ENCODE data around the gene ZSCAN29.

ZSCAN29 gene

DNA sequence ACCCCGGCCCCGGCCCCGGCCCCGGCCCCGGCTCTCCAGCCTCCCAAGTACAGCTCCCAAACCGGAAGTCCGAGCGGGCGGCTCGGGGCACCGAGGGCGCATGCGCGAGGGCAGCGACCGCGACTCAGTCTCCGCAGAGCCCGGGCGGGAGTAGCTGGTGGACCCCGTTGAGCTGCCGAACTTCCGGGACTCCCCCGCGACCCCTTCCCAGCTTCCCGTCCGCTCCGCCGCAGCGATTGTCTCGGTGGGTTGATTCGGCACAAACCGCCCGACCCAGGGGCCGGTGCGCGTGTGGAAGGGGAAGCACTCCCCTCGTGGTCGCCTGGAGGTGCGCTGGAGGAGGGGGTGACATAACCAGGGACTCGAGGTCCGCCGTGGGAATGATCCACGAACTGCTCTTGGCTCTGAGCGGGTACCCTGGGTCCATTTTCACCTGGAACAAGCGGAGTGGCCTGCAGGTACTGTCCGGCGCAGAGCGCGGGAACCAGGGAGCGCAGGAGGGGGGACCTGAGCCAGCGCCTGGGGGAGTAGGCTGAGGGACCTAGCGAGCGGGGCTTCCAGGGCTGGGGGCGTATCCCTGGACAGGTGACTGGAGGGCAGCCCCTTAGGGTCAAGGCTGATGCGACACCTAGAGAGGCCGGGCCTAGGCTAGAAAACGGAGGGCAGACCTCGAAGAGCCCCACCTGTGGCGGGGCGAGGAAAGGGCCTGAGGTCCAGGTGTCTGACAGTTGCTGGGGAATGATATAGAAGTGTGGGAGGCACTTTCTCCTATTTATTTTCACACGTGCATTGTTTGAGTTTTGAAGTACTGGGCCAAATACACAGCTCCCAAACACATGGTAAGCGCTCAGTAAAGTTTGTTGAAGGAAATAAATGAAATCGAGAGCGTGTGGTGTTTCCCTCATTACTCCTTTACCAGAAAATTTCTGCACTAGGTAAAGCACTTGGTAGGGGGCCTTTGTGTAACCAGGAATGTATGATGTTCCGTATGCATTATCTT lies at the start of gene ZSCAN29, which contains the start of gene TUBGCP4:
ZSCAN29 (minus strand) TSS at position 69 of the 1,000 bp plus-strand sequence. CDS start 1,130 bp downstream, outside the sequence.
TUBGCP4 (plus strand) TSS at position 127 of the 1,000 bp plus-strand sequence; CDS start at position 381, 254 bp downstream.
- no peak for TF ChIP-seq CTCF (IDR thresholded peaks at IDR 0.05)

GRCh38 chr15:43420435-43420834 lies 49.6 kb upstream of the ZSCAN29 start:
- Mint-ChIP-seq H3K27ac (peak overlapping the region; percentile 79), H3K4me3 (no peak overlapping the region), H3K27me3 (ENCODE audit: low read depth, poor library complexity) (no peaks in the 10 kb centered on the region), H3K36me3 (ENCODE audit: low read depth) (peaks cover 81% of the 10 kb centered on the region), H3K4me1 (no peaks in the 10 kb centered on the region), H3K9me3 (no peaks in the 10 kb centered on the region)
- DNase-seq: no peak
- TF ChIP-seq CTCF (IDR thresholded peaks at IDR 0.05): no peak

More for the DNA sequence above, at the start of gene ZSCAN29, which contains the start of gene TUBGCP4:
- H3K27ac Mint-ChIP-seq: peak within 1 kb of the TSS; percentile 89
- peak; percentile 91 for DNase-seq
- peak within 1 kb of the TSS; percentile 95 for H3K4me3 Mint-ChIP-seq
- peaks cover 52% of the 10 kb centered on the region for H3K36me3 Mint-ChIP-seq (ENCODE audit: low read depth)
- peaks cover 4% of the 10 kb centered on the region for H3K27me3 Mint-ChIP-seq (ENCODE audit: low read depth, poor library complexity)
- peaks cover 48% of the 10 kb centered on the region for H3K4me1 Mint-ChIP-seq
- peaks cover 41% of the 10 kb centered on the region for H3K9me3 Mint-ChIP-seq

- H3K27ac Mint-ChIP-seq: peak overlapping the region; percentile 94
- no peak for TF ChIP-seq CTCF (IDR thresholded peaks at IDR 0.05)
- no peaks in the 10 kb centered on the region for H3K27me3 Mint-ChIP-seq (ENCODE audit: low read depth, poor library complexity)
- H3K4me3 Mint-ChIP-seq: no peak overlapping the region
- peaks cover 87% of the 10 kb centered on the region for H3K36me3 Mint-ChIP-seq (ENCODE audit: low read depth)
- no peaks in the 10 kb centered on the region for H3K9me3 Mint-ChIP-seq
- no peaks in the 10 kb centered on the region for H3K4me1 Mint-ChIP-seq
- no peak for DNase-seq
Measured at GRCh38 chr15:43414196-43414595, 43.4 kb upstream of the ZSCAN29 start.

GRCh38 chr15:43412096-43412495 lies 41.3 kb upstream of the ZSCAN29 start:
- H3K27me3 Mint-ChIP-seq (ENCODE audit: low read depth, poor library complexity): no peaks in the 10 kb centered on the region
- DNase-seq: no peak
- no peak overlapping the region for H3K4me3 Mint-ChIP-seq
- H3K36me3 Mint-ChIP-seq (ENCODE audit: low read depth): peaks cover 94% of the 10 kb centered on the region
- no peaks in the 10 kb centered on the region for H3K4me1 Mint-ChIP-seq
- H3K27ac Mint-ChIP-seq: peak overlapping the region; percentile 36
- no peaks in the 10 kb centered on the region for H3K9me3 Mint-ChIP-seq
- TF ChIP-seq CTCF (IDR thresholded peaks at IDR 0.05): no peak

GRCh38 chr15:43410572-43411214 lies 39.9 kb upstream of the ZSCAN29 start:
- Mint-ChIP-seq H3K4me1 (no peaks in the 10 kb centered on the region), H3K27me3 (ENCODE audit: low read depth, poor library complexity) (no peaks in the 10 kb centered on the region), H3K9me3 (no peaks in the 10 kb centered on the region), H3K36me3 (ENCODE audit: low read depth) (peaks cover 94% of the 10 kb centered on the region), H3K27ac (no peak overlapping the region), H3K4me3 (no peak overlapping the region)
- no peak for DNase-seq
- no peak for TF ChIP-seq CTCF (IDR thresholded peaks at IDR 0.05)
